Endothelial cell of umbilical vein (primary cell): ENCODE data around the gene VPS51.

Experiments
- CTCF ChIP-seq, 2 donors: IDR thresholded peaks; 1 replicate in 1 of 2; 2 replicates in 1 of 2; pipeline ENCODE4 v1.5.1; 2011; ENCODE audit warnings: low read length in 2 of 2, mild to moderate bottlenecking in 2 of 2, moderate library complexity in 2 of 2, control low read depth in 1 of 2, inconsistent platforms in 1 of 2, low read depth in 1 of 2; ENCODE audit not compliant: insufficient read depth in 1 of 2; ENCODE audit errors: extremely low read depth in 1 of 2
- EZH2 ChIP-seq: IDR thresholded peaks from 2 replicates; pipeline ENCODE4 v1.6.1; 2012; ENCODE audit warnings: borderline replicate concordance, low read depth, mild to moderate bottlenecking, moderate library complexity, low read length, inconsistent platforms; ENCODE audit not compliant: severe bottlenecking
- GATA2 ChIP-seq: IDR thresholded peaks from 2 replicates; pipeline ENCODE4 v1.7.0; 2011; ENCODE audit warnings: low read depth, mild to moderate bottlenecking, moderate library complexity, mixed read lengths, low read length; ENCODE audit not compliant: insufficient read length, insufficient read depth
- POLR2A ChIP-seq: IDR thresholded peaks from 2 replicates; pipeline ENCODE4 v1.6.1; 2012; ENCODE audit warnings: low read depth, mild to moderate bottlenecking, control low read depth, low read length
- POLR2AphosphoS5 ChIP-seq: IDR thresholded peaks from 2 replicates; pipeline ENCODE4 v1.6.1; 2012; ENCODE audit warnings: low read depth, mild to moderate bottlenecking, control low read depth, low read length, moderate library complexity; ENCODE audit not compliant: insufficient read depth

GRCh38 chr11:65157336-65157735 lies 61.3 kb downstream of the VPS51 start:
- no peak for TF ChIP-seq CTCF (IDR thresholded peaks at IDR 0.05; ENCODE audit: extremely low read depth in 1 of 2, insufficient read depth in 1 of 2, low read depth in 1 of 2, low read length in 2 of 2)
- no peak for TF ChIP-seq POLR2AphosphoS5
- TF ChIP-seq POLR2A: no peak
- no peak for TF ChIP-seq GATA2
- TF ChIP-seq EZH2: no peak
